CD1c-positive myeloid dendritic cell (primary cell): ENCODE results near the gene CD14.
A peak's percentile ranks its signal among the peaks of the same experiment; 100 is the strongest.
"Not testable (repeated sequence)": the region's sequence is repeated elsewhere in the genome, so short reads cannot be mapped to it uniquely, and the experiment has no call there.

Source experiments
- DNase-seq: peaks from one replicate; pipeline ENCODE4 v3.0.0-alpha.2; 2016; ENCODE audit errors: extremely low spot score

Gene CD14

DNA sequence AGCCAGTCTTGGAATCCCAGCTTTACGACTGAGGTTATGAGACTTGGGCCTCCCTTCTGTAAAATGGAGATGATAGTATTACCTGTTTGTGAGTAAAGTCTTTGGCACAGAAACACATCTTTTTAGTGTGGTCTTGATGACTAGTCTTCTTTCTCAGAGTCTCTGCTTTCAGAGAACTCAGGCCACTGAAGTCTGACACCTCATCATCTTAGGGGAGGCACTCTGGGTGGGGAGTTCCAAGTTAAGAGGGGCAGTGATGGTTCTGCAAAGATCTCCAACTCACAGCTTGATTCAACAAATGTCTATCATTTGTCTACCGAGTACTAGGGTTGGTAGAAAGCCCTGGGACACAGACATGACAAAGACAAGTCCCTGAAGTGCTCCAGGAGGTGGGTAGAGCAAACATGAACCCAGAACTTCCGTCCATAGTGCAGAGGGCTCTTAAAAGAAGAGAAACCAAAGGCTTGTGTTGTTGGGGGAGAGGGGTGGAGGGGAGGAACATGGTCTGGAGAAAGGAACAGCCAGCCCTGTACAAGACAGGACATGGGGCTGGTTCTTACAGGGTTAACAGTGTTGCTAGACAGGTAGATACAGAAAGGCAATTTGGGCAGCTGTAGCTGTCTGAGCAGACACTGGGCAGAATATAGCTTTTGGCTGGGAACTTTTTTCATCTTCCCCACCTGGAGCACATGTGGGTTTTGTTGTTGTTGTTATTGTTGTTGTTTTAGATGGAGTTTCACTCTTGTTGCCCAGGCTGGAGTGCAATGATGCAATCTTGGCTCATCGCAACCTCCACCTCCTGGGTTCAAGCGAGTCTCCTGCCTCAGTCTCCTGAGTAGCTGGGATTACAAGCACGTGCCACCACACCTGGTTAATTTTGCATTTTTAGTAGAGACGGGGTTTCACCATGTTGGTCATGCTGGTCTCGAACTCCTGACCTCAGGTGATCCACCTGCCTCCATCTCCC is 2.6 kb upstream of the CD14 start:
- DNase-seq: no peak

DNA sequence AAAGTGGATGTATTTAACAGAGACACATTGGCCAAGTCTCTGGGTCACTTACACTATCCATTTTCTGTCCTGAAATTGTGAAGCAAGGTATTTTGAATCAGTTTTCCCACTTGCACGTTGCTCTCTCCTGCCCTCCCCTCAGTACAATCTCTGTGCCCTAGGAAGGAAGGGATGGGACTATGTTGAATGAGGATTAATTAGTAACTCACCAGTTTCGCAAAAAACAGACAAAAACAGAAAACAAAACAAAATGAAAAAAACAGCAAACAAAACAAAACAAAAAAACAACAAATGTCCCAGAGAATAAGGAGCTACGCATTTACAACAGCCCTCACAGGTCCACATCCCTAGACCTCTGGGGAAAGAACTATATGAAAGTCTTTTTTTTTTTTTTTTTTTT is 1.1 kb upstream of the CD14 start:
- no peak for DNase-seq

DNA sequence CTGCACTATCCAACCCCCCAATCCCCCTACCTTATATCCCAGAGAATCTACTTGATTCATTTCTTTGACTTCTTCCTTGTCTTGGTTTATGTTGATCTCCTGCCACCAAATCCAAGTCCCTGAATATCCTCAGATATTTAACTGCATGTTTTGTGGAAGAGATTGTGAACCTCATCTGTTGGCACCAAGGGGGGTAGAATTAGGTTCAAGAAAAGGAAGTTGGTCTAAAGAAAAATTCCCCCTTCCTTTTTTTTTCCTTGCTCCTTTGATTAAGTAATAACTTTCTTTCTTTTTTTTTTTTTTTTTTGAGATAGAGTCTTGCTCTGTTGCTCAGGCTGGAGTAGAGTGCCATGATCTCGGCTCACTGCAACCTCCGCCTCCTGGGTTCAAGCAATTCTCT is 526 bp upstream of the CD14 start:
- peak; percentile 61 for DNase-seq

DNA sequence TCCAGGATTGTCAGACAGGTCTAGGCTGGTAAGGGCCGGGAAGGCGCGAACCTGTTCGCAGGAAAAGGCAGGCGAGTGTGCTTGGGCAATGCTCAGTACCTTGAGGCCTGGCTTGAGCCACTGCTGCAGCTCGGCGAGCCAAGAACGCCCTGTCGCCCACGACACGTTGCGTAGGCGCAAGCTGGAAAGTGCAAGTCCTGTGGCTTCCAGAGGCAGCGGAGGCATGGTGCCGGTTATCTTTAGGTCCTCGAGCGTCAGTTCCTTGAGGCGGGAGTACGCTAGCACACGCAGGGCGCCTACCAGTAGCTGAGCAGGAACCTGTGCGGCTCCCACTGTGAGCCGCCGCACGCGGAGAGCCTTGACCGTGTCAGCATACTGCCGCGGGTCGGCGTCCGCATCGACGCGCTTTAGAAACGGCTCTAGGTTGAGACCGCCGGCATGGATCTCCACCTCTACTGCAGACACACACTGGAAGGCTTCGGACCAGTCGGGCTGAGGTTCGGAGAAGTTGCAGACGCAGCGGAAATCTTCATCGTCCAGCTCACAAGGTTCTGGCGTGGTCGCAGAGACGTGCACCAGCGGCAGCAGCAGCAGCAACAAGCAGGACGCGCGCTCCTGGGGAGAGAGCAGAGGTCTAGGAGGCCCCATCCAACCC is 482 bp downstream of the CD14 start:
- peak; percentile 93 for DNase-seq

DNA sequence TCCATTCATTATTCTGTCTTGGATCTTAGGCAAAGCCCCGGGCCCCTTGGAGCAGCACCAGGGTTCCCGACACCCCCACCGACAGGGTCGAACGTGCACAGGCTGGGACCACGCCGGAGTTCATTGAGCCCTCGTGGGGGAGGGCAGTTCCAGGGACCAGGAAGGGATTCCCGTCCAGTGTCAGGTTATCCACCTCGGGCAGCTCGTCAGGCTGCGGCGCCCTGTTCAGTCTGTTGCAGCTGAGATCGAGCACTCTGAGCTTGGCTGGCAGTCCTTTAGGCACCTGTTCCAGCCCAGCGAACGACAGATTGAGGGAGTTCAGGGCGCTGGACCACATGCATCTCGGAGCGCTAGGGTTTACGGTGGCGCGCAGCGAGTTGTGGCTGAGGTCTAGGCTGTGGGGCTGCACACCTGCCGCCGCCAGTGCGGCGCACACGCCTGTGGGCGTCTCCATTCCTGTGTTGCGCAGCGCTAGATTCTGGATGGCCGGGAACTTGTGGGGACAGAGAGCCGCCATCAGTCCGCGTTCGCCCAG is 1.1 kb downstream of the CD14 start:
- DNase-seq: no peak

DNA sequence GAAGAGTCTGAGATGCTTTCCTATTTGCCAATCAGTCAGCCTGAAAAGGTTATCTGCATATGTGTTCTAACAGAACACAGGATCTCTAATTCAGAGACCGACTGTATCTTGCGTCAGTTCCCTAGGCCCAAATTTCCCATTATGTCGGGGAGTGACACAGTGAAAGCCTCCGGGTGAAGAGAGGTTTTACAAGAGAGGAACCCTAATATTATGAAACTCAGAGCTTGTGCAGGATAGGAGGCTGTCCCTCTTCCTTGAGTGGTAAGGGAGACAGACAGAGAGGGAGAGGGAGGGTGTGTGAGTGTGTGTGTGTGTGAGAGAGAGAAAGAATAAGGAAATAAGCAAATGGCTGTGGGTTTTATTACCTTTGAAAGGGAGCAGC is 1.9 kb downstream of the CD14 start:
- peak; percentile 78 for DNase-seq

DNA sequence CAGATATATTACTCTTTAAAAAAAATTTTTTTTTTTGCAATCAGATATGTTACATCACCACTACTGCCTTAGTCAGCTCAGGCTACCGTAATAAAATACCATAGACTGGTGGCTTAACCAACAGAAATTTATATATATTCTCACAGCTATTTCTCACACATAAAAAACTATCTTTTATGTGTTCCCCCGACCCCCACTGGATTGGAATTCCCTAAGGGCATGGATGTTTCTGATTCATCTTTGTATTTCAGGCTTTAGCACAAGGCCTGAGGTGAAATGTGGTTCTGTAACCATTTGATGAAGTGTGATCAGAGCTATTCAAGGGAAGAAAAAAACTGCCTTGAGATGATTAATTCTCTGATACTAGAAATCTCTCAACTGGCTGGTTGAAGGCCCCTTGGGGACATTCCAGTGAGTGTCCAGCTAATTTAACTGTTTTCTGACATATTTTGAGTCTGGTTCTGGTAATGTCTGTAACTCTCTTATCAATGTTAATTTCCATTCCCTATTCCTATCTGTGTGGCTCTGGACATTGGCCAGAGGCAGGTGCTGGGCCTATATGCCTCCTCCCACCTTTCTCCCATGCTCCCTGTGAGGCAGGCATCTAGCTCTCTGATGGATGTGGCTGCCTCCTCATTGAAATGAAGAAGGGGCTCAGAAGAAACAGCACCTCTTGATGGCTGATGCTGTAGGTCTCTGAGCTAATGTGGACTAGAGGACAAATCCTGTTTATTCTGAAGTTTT is 2.5 kb downstream of the CD14 start:
- no peak for DNase-seq

DNA sequence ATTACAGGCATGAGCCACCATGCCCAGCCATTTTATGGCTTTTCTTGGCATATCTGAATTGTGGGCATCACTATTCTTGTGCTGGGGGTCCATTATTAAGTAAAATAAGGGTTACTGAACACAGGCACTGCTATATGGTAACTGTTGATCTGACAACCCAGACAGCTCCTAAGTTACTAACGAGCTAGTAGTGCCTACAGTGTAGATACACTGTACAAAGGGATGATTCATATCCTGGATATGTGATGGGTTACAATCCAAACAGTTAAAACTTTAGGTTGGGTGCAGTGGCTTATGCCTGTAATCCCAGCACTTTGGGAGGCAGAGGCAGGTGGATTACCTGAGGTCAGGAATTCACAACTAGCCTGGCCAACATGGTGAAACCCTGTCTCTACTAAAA is 4.3 kb downstream of the CD14 start:
- DNase-seq: no peak

DNA sequence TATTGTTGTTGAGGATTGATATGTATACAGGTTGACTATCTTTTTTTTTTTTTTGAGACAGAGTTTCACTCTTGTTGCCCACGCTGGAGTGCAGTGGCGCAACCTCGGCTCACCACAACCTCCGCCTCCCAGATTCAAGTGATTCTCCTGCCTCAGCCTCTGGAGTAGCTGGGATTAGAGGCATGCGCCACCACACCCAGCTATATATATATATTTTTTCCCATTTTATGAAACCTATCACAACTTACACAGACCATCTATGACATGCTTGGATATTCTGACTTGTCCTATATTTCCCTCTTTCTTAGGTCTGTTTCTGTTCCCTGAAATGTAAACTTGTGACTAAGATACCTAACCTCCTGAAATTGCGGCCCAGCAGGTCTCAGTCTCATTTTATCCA is 5.0 kb downstream of the CD14 start:
- DNase-seq: no peak

DNA sequence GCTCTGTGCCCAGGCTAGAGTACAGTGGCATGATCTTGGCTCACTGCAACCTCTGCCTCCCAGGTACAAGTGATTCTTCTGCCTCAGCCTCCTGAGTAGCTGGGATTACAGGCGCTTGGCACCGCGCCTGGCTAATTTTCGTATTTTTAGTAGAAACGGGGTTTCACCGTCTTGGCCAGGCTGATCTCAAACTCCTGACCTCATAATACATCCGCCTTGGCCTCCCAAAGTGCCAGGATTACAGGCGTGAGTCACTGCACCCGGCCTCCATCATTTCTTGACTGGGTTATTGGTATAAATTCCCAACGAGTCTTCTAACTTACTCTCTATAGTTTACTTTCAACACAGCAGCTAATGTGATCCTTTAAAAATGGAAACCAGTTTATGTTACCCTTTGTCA is 8.1 kb downstream of the CD14 start:
- not testable (repeated sequence) for DNase-seq

DNA sequence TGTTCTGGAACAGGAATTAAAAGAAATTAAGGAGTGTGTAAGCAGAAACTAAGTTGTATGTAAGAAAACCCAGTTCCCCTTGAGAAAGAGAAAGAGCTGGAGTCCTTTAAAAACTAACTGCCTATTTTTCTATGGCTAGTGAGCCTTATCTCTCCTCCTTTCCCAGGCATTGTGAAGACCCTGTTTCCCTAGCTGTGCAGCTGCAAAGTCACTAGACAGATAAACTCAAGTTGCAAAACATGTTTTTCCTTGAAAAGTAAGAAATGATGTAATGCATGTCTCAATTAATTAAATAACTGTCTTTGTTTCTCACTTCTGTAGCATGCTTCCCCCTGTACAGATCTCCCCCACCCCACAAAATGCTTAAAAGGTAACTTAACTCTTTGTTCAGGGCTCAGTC is 9.9 kb downstream of the CD14 start:
- not testable (repeated sequence) for DNase-seq

DNA sequence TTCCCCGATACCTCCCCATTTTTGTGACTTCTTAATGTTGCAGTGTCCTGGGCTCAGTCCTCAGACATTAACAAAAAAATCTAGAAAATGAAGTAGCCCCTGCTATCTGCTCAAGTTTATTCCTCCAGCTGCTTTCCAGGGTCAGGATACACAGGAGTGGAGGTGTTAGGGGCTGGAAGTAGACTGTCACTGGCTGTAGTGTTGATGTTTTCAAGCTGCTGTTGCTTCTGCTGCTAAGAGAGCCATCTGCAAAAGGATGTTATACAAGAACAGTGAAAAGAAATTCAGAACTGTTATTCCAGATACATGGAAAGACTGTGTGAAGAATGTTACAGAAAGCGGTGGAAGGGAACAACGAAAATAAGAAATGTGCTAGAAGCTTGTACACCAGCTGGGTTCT is 10.7 kb downstream of the CD14 start:
- no peak for DNase-seq

DNA sequence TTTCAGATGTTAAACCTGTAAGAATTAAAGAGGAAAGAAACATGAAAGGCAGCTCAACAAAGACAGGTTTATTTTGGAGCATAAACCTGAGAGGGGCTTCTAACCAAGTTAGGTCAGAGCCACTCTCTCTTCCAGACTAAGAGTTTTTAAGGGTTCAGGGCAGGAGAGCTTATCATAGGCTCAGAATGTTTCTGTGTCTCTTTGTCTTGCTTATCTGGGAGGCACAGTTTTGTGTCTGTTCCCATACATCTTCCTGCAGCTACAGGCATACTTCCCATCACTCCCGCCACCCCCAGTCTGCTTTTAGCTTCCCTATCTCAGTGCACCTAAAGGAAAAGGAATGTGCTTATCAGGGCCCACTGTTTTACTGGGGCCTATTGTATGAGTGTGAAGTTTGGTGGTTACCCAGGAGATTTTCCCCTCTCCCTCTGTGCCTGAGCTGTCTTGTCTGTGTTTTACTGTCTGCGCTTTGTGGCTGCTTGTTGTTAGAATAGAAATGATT is 21.9 kb downstream of the CD14 start:
- DNase-seq: peak; percentile 43

DNA sequence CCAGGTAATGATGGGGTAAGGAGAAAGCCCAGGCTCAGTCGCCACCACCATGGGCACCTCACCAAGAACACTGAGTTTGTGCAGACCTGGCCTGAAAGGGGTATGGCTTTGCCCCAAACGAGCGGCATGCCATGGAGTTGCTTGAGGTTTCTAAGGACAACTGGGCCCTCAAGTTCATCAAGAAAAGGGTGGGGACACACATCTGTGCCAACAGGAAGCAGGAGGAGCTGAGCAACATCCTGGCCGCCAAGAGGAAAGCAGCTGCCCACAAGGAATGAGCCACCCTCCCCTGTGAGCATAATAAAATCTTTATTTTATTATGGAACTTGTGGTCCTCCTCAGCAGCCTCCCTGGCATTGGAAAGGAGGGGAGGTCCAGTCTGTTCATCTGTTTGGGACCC is 23.8 kb downstream of the CD14 start:
- peak; percentile 58 for DNase-seq

DNA sequence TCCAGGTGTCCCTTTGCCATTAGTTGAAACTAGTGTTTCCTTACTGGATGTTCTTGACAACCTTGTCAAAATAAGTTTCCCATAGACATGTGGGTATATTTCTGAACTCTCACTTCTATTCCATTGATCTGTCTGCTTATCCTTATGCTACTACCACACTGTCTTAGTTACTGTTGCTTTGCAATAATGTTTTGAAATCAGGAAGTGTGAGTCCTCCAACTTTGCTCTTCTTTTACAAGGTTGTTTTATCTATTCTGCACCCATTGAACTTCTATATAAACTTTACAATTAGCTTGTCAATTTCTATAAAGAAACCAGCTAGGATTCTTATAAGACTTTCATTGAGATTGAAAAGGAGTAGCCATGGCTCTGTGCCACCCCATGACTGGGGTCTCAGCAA is 24.3 kb downstream of the CD14 start:
- DNase-seq: peak; percentile 12

DNA sequence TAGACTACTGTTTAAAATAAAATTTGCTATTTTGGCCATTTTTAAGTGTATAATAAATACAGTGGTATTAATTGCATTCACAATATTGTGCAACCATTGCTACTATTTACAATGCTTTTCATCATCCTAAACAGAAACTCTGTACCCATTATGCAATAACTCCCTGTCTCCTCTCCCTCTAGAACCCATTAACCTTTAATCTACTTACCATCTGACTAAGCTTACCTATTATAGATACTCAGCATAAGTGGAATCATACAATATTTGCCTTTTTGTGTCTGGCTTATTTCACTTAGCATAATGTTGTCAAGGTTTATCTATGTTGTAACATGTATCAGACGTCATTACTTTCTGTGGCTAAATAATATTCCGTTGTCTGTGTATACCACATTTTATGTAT is 25.9 kb downstream of the CD14 start:
- DNase-seq: peak; percentile 35

DNA sequence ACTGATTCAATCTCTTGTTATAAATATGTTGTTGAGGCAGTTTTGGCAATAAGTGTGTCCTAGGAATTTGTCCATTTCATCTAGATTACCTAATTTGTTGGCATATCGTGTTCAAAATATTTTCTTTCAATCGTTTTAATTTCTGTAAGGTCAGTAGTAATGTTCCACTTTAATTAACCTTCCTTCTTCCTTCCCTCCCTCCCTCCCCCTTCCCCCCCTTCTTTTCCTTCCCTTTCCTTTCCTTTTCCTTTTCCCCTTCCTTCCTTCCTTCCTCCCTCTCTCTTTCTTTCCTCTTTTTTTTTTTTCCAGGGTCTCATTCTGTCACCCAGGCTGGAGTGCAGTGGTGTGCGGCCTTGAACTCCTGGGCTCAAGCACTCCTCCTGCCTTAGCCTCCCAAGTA is 27.1 kb downstream of the CD14 start:
- no peak for DNase-seq

DNA sequence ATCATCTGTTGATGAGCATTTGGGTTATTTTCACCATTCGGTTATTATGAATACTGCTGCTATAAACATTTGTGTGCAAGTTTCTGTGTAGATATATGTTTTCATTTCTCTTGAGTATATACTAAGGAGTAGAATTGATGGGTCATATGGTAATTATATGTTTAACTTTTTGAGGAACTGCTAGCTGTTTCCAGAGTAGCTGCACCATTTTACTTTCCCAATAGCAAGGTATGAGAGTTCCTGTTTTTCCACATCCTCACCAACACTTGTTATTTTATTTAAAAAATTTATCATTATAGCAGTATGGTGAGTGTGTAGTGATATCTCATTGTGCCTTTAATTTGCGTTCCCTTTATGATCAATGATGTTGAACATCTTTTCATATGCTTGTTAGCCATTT is 29.2 kb downstream of the CD14 start:
- peak; percentile 67 for DNase-seq

DNA sequence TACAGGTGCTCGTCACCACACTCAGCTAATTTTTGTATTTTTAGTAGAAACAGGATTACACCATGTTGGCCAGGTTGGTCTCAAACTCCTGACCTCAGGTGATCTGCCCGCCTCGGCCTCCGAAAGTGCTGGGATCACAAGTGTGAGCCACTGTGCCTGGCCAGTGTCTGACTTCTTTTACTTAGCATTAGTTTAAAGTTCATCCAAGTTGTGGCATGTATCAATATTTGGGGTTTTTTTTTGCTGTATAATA is 29.6 kb downstream of the CD14 start:
- DNase-seq: not testable (repeated sequence)

DNA sequence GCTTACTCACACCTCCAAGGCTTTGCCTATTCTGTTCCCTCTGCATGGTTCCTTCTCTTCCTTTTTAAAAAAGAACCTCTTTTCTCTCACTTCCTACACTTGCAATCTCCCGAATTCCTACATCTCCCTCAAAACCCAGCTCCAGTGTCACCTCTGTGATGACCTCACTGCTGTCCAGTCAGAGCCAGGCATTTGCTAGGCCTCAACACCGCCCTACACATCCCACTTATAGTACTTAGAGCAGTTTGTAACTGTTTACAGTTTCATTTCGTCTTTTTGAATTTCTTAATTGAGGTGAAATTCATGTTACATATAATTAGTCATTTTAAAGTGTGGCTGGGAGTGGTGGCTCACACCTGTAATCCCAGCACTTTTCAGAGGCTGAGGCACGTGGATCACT is 30.8 kb downstream of the CD14 start:
- peak; percentile 86 for DNase-seq

DNA sequence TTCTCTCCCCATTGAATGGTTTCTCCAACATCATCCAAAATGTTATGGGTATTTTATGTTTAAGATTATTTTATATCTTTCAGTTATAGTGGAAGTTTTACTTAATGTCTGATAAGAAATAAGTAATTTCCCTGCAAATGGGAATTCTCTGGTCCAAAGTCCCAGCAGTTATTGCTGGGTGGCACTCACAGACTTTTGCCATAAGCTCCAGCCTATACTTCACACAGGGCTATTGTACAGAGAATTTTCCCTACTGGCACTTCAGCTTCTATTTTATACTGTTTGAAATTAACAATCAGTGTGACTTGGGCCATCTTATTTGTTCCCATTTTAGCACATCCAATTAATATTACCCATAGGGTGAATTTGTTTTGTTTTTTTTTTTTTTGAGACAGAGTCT is 32.9 kb downstream of the CD14 start:
- no peak for DNase-seq

DNA sequence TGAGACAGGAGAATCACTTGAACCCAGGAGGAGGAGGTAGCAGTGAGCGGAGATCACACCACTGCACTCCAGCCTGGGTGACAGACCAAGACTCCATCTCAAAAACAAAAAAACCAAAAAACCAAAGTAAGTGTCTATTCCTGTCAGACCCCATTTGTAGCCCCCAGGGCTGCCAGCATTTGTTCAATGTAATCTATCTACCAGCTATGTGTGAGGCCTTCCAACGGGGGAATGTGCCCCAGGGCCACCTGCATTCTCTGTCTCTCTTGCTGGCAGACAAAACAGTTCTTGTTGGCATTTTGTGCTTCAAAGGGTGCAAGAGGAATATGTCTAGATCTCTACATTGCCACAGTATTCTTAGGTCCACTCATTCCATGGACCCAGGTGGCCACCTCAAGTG is 34.1 kb downstream of the CD14 start:
- no peak for DNase-seq
